ENCODE results near the gene PIGK. TPM values are rescaled to one million over a fixed set of nuclear protein-coding genes. Genes with fewer than 3 reads are reported as not detected.

PIGK gene
- total RNA-seq, 2 experiments from 2014 or later, result 21.3 to 21.7 TPM

DNA sequence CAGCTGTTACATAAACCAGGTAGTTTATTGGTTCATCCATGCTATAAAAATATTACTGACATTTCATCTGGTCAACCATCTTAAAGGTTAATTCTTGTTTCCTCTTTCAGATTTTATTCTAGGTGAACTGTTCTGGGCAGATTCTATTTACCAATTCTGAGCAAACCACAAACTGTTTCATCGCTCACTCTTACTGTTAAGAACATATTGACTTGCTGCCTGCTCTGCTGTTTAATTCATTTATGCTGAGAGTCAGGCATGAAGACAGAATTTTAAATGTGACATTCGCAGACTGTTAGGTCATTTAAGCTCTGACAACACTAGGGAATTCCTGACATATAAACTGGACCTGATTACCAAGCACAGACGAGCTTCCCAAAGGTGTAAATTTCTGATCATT is 98.3 kb downstream of the PIGK start:
- DNase-seq, result no peak
- no peaks in the 10 kb centered on the region for H3K36me3 Mint-ChIP-seq (ENCODE audit: low read depth)
- no peaks in the 10 kb centered on the region for H3K27me3 Mint-ChIP-seq
- H3K4me1 Mint-ChIP-seq, result no peaks in the 10 kb centered on the region
- no peaks in the 10 kb centered on the region for H3K9me3 Mint-ChIP-seq
- ChIA-PET POLR2A (no interaction called here), CTCF (no interaction called here)
- no peak overlapping the region for H3K27ac Mint-ChIP-seq
- no peak overlapping the region for H3K4me3 Mint-ChIP-seq

DNA sequence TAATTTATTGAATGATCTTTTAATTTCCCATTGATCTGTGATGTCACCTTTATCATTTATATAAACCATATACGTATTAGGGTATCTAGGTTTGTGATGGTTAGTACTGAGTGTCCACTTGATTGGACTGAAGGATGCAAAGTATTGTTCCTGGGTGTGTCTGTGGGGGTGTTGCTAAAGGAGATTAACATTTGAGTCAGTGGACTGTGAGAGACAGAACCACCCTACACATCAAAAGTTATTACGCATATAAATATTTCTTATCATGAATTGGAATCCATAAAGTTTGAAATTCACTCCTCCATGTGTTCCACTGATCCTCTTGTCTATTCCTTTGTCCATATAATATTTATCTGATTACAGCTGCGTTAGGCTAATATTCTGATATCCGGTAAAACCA is 100.5 kb downstream of the PIGK start:
- CTCF ChIA-PET, result no interaction called here

DNA sequence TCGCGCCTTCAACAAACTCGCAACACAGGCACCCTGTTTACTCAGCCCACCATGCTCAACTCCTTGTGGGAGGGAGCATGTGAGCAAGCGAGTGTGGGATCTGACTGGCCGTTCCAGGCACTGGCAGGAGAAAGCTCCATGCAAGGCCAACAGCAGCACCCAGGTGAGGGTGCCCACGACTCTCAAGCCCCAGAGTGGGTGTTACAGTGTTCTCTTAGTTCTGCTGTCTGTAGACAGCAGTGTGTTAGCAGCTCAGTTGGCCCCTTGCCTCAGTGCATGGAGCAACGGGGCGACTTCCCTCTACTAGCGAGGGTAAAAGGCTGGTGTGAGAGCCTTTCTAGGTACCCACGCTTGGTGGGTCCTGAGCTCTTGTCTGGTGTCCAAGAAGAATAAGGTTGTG is 114.6 kb downstream of the PIGK start:
- DNase-seq, result no peak
- Mint-ChIP-seq H3K9me3 (no peaks in the 10 kb centered on the region), H3K27me3 (no peaks in the 10 kb centered on the region), H3K4me3 (no peak overlapping the region), H3K4me1 (no peaks in the 10 kb centered on the region), H3K27ac (no peak overlapping the region), H3K36me3 (ENCODE audit: low read depth) (peaks cover 3% of the 10 kb centered on the region)
- ChIA-PET CTCF (no interaction called here), POLR2A (no interaction called here)

More for the DNA sequence above, 100.5 kb downstream of the PIGK start:
- Mint-ChIP-seq H3K9me3 (no peaks in the 10 kb centered on the region), H3K4me3 (no peak overlapping the region), H3K27ac (no peak overlapping the region), H3K4me1 (no peaks in the 10 kb centered on the region), H3K27me3 (no peaks in the 10 kb centered on the region), H3K36me3 (ENCODE audit: low read depth) (no peaks in the 10 kb centered on the region)
- DNase-seq, result no peak
- POLR2A ChIA-PET, result no interaction called here

DNA sequence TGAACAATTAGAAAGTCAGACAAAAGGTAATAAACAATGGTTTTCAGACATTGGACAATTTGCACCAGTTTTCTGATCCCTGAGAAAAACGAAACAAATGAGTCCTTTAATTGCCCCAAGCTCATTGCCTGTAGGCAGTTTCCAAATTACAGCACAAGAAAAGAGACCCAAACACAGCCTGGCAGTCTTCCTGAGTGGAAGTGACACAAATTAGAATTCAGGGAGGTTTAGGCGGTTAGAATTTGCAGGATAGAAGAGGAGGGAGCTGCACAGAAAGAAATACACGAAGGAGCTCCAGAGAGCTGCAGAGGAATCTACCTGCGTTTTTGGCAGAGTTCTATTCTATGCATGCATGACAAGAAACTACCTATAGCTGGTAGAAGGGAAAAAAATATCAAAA is 115.7 kb downstream of the PIGK start:
- H3K9me3 Mint-ChIP-seq, result no peaks in the 10 kb centered on the region
- H3K27ac Mint-ChIP-seq, result no peak overlapping the region
- no peak overlapping the region for H3K4me3 Mint-ChIP-seq
- CTCF ChIA-PET, result interaction anchor here (0.6 kb wide), 2 partner anchors 23 to 684 kb away, joined by 3 read pairs; no protein-coding TSS in a partner anchor
- H3K27me3 Mint-ChIP-seq, result no peaks in the 10 kb centered on the region
- no peaks in the 10 kb centered on the region for H3K4me1 Mint-ChIP-seq
- POLR2A ChIA-PET, result no interaction called here
- DNase-seq, result no peak
- no peaks in the 10 kb centered on the region for H3K36me3 Mint-ChIP-seq (ENCODE audit: low read depth)

DNA sequence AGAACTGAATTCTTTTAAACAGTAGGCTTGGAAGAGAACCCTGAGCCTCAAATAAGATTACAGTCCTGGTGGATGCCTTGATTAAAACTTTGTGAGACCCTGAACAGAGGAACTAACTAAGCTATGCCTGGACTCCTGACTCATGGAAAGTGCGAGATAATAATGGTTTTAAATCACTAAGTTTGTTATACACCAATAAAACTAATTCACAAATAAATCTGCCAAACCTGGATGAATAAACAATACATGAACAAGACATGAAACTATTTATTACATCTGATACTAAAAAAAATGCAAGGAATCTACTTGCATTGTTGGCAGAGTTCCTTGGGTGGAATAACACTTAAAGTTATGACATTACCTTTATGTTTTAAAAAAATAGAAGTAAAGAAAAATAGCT is 118.4 kb downstream of the PIGK start:
- CTCF ChIA-PET, result no interaction called here
- Mint-ChIP-seq H3K4me3 (no peak overlapping the region), H3K27ac (no peak overlapping the region), H3K9me3 (no peaks in the 10 kb centered on the region), H3K36me3 (ENCODE audit: low read depth) (no peaks in the 10 kb centered on the region), H3K4me1 (no peaks in the 10 kb centered on the region), H3K27me3 (no peaks in the 10 kb centered on the region)
- POLR2A ChIA-PET, result no interaction called here
- DNase-seq, result no peak

DNA sequence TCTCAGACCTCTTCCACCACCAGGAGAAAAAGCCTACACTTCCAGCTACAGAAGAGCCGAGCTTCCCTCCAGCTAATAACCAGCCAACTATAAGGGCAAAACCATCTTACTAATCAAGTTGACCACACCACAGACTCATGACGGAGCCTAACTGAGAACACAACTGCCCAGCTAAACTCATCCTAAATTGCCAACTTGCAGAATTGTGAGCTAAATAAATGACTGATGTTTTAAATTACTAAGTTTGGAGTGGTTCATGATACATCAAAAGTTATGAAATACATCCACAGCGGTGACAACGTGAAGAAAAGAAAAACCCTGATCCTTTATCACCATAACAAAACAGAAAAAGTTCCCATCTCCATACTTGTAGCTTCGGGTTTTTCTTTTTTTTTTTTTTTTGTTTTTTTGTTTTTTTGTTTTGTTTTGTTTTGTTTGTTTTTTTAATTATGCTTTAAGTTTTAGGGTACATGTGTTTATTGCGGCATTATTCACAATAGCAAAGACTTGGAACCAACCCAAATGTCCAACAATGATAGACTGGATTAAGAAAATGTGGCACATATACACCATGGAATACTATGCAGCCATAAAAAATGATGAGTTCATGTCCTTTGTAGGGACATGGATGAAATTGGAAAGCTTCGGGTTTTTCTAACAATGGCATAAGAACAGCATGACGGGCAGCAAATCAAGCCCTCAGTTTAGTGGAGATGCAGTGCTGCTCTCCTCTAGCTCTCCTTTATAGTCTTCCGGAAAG is 122.6 kb downstream of the PIGK start:
- POLR2A ChIA-PET, result no interaction called here
- H3K27me3 Mint-ChIP-seq, result no peaks in the 10 kb centered on the region
- no peaks in the 10 kb centered on the region for H3K4me1 Mint-ChIP-seq
- H3K27ac Mint-ChIP-seq, result no peak overlapping the region
- CTCF ChIA-PET, result no interaction called here
- no peaks in the 10 kb centered on the region for H3K9me3 Mint-ChIP-seq
- H3K4me3 Mint-ChIP-seq, result no peak overlapping the region
- no peak for DNase-seq
- no peaks in the 10 kb centered on the region for H3K36me3 Mint-ChIP-seq (ENCODE audit: low read depth)

DNA sequence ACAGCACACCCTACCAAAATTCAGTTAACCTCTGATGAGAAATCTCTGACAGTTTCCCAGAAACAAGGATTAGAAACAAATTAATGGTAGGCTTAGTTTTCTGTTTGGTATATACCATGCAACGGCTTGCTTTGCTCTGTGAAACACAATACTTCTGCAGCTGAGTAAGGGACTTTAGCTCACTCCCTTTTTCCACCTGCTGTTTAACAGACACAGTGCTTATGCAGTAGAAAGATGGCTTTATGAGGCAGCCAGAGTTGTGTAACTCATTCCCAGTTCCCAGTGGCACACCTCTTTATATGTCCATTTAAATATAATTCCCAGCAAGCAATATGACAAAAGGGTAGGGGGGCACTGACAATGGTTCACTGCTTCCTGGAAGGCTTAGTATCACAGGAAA is 124.0 kb downstream of the PIGK start:
- POLR2A ChIA-PET, result no interaction called here
- Mint-ChIP-seq H3K4me3 (no peak overlapping the region), H3K36me3 (ENCODE audit: low read depth) (no peaks in the 10 kb centered on the region), H3K27me3 (no peaks in the 10 kb centered on the region), H3K27ac (no peak overlapping the region), H3K9me3 (no peaks in the 10 kb centered on the region), H3K4me1 (no peaks in the 10 kb centered on the region)
- CTCF ChIA-PET, result no interaction called here
- no peak for DNase-seq

DNA sequence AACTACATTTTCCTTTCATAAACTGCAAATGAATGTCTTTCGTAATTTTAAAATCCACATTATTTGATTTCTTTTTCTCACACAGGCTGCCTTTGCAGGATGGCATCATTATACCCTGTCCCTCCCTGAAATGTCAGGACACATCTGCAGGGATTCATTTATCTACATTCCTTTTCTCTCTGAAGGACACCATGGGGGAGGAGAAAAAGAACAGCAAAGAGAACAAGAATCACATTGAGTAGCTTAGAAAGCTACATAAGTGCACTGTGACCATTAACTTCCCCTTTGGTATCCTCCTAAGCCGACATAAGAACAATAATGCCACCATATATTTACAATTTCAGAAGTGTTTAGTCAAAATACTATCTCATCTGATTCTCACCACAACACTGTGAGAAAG is 129.5 kb downstream of the PIGK start:
- no peaks in the 10 kb centered on the region for H3K4me1 Mint-ChIP-seq
- DNase-seq, result no peak
- ChIA-PET CTCF (no interaction called here), POLR2A (no interaction called here)
- H3K9me3 Mint-ChIP-seq, result no peaks in the 10 kb centered on the region
- no peaks in the 10 kb centered on the region for H3K27me3 Mint-ChIP-seq
- H3K4me3 Mint-ChIP-seq, result no peak overlapping the region
- H3K27ac Mint-ChIP-seq, result no peak overlapping the region
- H3K36me3 Mint-ChIP-seq (ENCODE audit: low read depth), result no peaks in the 10 kb centered on the region

DNA sequence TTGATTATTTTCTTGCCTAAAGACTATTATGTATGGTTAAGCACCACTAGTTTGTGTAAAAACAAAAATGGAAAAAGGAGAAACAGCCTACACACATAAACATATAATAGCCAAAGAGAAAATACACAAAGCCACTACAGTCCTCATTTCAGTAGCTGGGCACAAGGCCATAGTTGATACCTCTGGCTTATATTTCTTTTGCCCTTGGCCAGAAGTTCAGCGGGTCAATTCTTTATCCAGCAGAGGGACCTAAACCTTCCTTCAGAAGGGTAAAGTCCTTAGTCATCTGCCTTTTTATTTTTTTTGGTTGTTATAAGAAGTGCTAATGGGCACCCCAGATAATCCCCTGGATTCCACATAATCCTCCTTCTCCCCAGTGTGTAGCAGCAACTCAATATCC is 134.1 kb downstream of the PIGK start:
- Mint-ChIP-seq H3K27me3 (no peaks in the 10 kb centered on the region), H3K4me3 (no peak overlapping the region)
- POLR2A ChIA-PET, result no interaction called here

DNA sequence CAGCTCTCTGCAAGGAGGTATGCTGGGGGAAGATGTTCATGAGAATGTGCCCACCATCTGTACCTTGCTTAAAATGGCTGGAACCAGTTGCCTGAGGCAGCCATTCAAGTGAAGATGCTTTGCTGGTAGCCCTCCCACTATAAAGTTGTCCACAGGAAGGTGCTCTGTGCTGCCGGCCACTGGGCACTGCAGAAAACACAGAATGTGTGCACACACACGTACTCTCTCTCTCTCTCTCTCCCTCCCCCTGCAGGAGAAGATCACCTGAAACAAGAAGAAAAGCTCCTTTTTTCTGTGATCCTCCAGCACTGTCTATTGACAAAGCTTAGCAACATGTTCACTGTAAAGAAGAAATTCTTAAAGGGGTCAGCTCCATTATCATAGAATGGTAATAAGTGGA is 134.8 kb downstream of the PIGK start:
- H3K4me1 Mint-ChIP-seq, result no peaks in the 10 kb centered on the region
- H3K36me3 Mint-ChIP-seq (ENCODE audit: low read depth), result no peaks in the 10 kb centered on the region
- ChIA-PET CTCF (no interaction called here), POLR2A (no interaction called here)
- no peak for DNase-seq
- H3K4me3 Mint-ChIP-seq, result no peak overlapping the region
- no peak overlapping the region for H3K27ac Mint-ChIP-seq
- H3K9me3 Mint-ChIP-seq, result no peaks in the 10 kb centered on the region
- no peaks in the 10 kb centered on the region for H3K27me3 Mint-ChIP-seq

More for the DNA sequence above, 134.1 kb downstream of the PIGK start:
- Mint-ChIP-seq H3K9me3 (no peaks in the 10 kb centered on the region), H3K4me1 (no peaks in the 10 kb centered on the region), H3K27ac (no peak overlapping the region), H3K36me3 (ENCODE audit: low read depth) (no peaks in the 10 kb centered on the region)
- CTCF ChIA-PET, result no interaction called here
- no peak for DNase-seq

DNA sequence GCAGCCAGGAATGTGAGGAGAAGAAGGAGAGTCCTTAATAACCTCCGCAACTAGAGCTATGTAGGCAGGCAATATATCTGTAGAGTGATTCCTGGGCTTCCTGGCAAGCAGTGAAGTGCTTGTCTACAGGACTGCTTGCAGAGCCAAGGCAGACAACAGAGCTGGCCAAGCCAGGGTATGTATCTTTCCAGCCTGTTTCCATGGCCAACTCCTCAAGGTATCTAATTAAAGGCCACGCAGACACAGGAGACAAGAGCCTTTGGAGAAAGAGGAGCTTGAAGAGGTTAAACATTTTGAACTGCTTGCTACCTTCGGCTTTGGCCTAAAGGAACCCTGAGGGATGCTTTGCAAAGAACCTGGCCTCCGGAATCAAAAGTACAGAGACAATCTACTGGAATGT is 137.4 kb downstream of the PIGK start:
- CTCF ChIA-PET, result no interaction called here
- no peak for DNase-seq
- Mint-ChIP-seq H3K4me1 (no peaks in the 10 kb centered on the region), H3K36me3 (ENCODE audit: low read depth) (no peaks in the 10 kb centered on the region), H3K4me3 (no peak overlapping the region), H3K27me3 (no peaks in the 10 kb centered on the region), H3K27ac (no peak overlapping the region), H3K9me3 (no peaks in the 10 kb centered on the region)
- POLR2A ChIA-PET, result no interaction called here

DNA sequence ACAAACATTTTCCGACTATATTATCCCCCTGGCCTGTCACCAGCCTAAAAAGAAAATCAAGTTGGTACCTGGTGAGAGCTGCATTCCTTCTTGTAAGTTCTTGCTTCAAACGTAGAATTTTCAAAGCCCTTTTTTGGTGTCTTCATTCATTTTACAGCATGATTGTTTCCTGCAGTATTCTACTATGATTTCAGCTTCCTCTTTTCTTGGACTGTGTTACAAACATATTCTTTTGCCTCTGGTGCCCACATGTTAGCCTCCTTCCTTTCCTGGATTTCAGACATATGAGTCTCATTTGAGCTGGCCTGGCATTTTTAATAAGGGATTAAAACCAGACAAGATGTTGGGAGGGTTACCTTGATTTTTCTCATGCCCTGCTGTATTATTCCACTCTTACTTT is 142.5 kb downstream of the PIGK start:
- H3K36me3 Mint-ChIP-seq (ENCODE audit: low read depth), result no peaks in the 10 kb centered on the region

DNA sequence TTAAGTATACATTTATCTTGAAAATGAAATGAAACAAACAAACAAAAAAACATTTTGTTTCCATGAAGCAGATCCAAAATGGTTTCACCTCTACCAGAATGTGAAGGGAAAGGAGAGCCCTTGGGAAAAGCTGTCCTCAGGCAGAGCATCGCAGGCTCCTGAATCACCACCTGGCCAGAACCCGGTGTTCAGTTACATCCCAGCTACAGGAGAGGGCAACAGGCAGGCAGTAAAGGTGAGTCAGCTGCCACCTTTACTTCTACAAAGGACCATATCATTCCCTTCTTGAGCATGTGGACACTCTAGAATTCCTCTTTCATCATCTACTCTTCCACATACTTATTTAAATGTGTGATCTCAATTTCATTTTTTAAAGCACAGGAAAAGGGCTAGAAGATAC is 151.2 kb downstream of the PIGK start:
- CTCF ChIA-PET, result no interaction called here

More for the DNA sequence above, 142.5 kb downstream of the PIGK start:
- DNase-seq, result no peak
- no peaks in the 10 kb centered on the region for H3K4me1 Mint-ChIP-seq
- POLR2A ChIA-PET, result no interaction called here
- peaks cover 2% of the 10 kb centered on the region for H3K27me3 Mint-ChIP-seq
- H3K4me3 Mint-ChIP-seq, result no peak overlapping the region
- CTCF ChIA-PET, result no interaction called here
- H3K9me3 Mint-ChIP-seq, result no peaks in the 10 kb centered on the region
- no peak overlapping the region for H3K27ac Mint-ChIP-seq

DNA sequence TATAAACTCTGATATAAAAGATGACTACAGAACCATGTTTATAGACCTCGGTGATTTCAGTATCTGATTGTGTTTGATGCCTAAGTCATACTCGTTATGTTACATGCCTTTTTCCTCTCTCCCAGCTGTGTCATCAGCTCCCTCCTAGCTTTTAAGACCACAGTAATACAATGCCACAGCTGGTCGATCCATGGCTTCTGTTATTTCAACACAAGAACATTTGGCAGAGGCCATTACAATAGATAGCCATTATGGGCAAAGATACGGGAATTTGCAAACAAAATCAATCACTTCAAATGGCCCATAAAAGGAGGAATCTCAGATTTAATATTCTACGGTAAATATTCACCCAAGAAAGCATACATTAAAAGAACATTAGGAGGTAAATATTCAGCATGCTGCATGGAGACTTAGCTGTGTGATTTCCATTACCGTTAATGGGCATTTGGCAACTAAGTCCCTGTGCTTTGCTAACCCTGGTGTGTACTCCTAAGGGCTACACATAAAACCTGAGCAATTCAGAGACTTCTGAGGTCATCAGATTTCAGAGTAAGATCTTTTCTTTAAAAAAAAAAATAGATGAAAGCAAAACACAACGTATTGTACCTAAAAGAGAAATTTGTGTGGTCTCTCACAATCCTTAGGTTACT is 153.4 kb downstream of the PIGK start:
- Mint-ChIP-seq H3K4me1 (no peaks in the 10 kb centered on the region), H3K27ac (no peak overlapping the region), H3K36me3 (ENCODE audit: low read depth) (no peaks in the 10 kb centered on the region), H3K27me3 (peaks cover 2% of the 10 kb centered on the region), H3K9me3 (no peaks in the 10 kb centered on the region), H3K4me3 (no peak overlapping the region)
- DNase-seq, result no peak
- POLR2A ChIA-PET, result no interaction called here
- CTCF ChIA-PET, result no interaction called here

More for the DNA sequence above, 151.2 kb downstream of the PIGK start:
- Mint-ChIP-seq H3K9me3 (no peaks in the 10 kb centered on the region), H3K36me3 (ENCODE audit: low read depth) (no peaks in the 10 kb centered on the region), H3K4me1 (no peaks in the 10 kb centered on the region), H3K4me3 (no peak overlapping the region), H3K27me3 (peaks cover 2% of the 10 kb centered on the region), H3K27ac (no peak overlapping the region)
- POLR2A ChIA-PET, result no interaction called here
- no peak for DNase-seq

Measured in activated CD4-positive, alpha-beta memory T cell treated with anti-CD3 and anti-CD28 coated beads, Interleukin-2, amount 10 ng/mL, durations not matched to agents 7 days and 5 days (primary cell).